ENCODE data around the gene FAM174C.

Gene FAM174C

GRCh38 chr19:1259206-1259875 is 16.0 kb upstream of the FAM174C start:
- TF ChIP-seq CTCF (conservative IDR thresholded peaks at IDR 0.05): no peak
- H3K27ac ChIP-seq: no peak overlapping the region

GRCh38 chr19:1259876-1260748 is 15.2 kb upstream of the FAM174C start:
- peak overlapping the region; percentile 84; the same call in 1 of the 2 replicates for H3K27ac ChIP-seq
- no peak for TF ChIP-seq CTCF (conservative IDR thresholded peaks at IDR 0.05)

GRCh38 chr19:1260749-1261537 is 14.4 kb upstream of the FAM174C start:
- TF ChIP-seq CTCF (conservative IDR thresholded peaks at IDR 0.05): no peak
- peak overlapping the region; percentile 84 for H3K27ac ChIP-seq

GRCh38 chr19:1261538-1261797 is 13.9 kb upstream of the FAM174C start:
- H3K27ac ChIP-seq: peak overlapping the region; percentile 84
- no peak for TF ChIP-seq CTCF (conservative IDR thresholded peaks at IDR 0.05)

- peak overlapping the region; percentile 84 for H3K27ac ChIP-seq
- TF ChIP-seq CTCF (conservative IDR thresholded peaks at IDR 0.05): no peak
Observed at GRCh38 chr19:1261798-1262622, 13.3 kb upstream of the FAM174C start.

- H3K27ac ChIP-seq: peak overlapping the region; percentile 84; the same call in 1 of the 2 replicates
Observed at GRCh38 chr19:1262623-1263123, 12.7 kb upstream of the FAM174C start.

More at GRCh38 chr19:1262623-1263123, 12.7 kb upstream of the FAM174C start:
- no peak for TF ChIP-seq CTCF (conservative IDR thresholded peaks at IDR 0.05)
